A172 (cell line): ENCODE measurements around the gene SURF1. TPM values are rescaled to one million over a fixed set of nuclear protein-coding genes. Genes with fewer than 3 reads are reported as not detected.
A peak's percentile ranks its signal among the peaks of the same experiment; 100 is the strongest.
"Not testable (repeated sequence)": the region's sequence is repeated elsewhere in the genome, so short reads cannot be mapped to it uniquely, and the experiment has no call there.

Source experiments
- DNase-seq: peaks from one replicate; pipeline ENCODE4 v3.0.0-alpha.2; 2015; ENCODE audit warnings: low spot score
- total RNA-seq: library from RNA; depleted of rRNA; stranded (reverse); fragments of >200 nt; shearing (Covaris generic); gene quantifications from 2 replicates; pipeline ENCODE4 v1.2.3, GENCODE V29; 2014; rRNA removed

The SURF1 gene
- total RNA-seq: 74.4 and 75.2 TPM in 2 replicates

- DNase-seq: peak; percentile 48
These were observed at the start of gene SURF1, which contains the start of gene SURF2 for GRCh38 chr9:133356391-133357091. Gene SURF1, minus strand, starts transcription at chr9:133356487. Its CDS starts 34 bp downstream, at chr9:133356453. Gene SURF2, plus strand, starts transcription at chr9:133356550. Its CDS starts 43 bp downstream, at chr9:133356593.

GRCh38 chr9:133405508-133406438, 49.5 kb upstream of the SURF1 start:
- DNase-seq: peak; percentile 56

GRCh38 chr9:133404454-133405002, 48.2 kb upstream of the SURF1 start:
- no peak for DNase-seq

GRCh38 chr9:133403766-133404453, 47.6 kb upstream of the SURF1 start:
- no peak for DNase-seq

GRCh38 chr9:133402689-133403088, 46.4 kb upstream of the SURF1 start:
- no peak for DNase-seq

GRCh38 chr9:133401588-133401987, 45.3 kb upstream of the SURF1 start:
- DNase-seq: no peak

GRCh38 chr9:133400292-133400691, 44.0 kb upstream of the SURF1 start:
- DNase-seq: no peak

- no peak for DNase-seq
These were observed 41.6 kb upstream of the SURF1 start for GRCh38 chr9:133397895-133398294.

GRCh38 chr9:133397370-133397769, 41.1 kb upstream of the SURF1 start:
- DNase-seq: no peak

GRCh38 chr9:133396952-133397351, 40.7 kb upstream of the SURF1 start:
- DNase-seq: no peak

GRCh38 chr9:133394687-133395271, 38.5 kb upstream of the SURF1 start:
- no peak for DNase-seq

- DNase-seq: no peak
These were observed 37.1 kb upstream of the SURF1 start for GRCh38 chr9:133393399-133393798.

GRCh38 chr9:133392308-133392707, 36.0 kb upstream of the SURF1 start:
- DNase-seq: not testable (repeated sequence)

GRCh38 chr9:133391449-133391848, 35.2 kb upstream of the SURF1 start:
- DNase-seq: not testable (repeated sequence)

GRCh38 chr9:133390713-133391112, 34.4 kb upstream of the SURF1 start:
- DNase-seq: no peak

- DNase-seq: no peak
These were observed 33.3 kb upstream of the SURF1 start for GRCh38 chr9:133389562-133389961.

GRCh38 chr9:133389025-133389557, 32.8 kb upstream of the SURF1 start:
- DNase-seq: no peak

GRCh38 chr9:133387680-133388079, 31.4 kb upstream of the SURF1 start:
- DNase-seq: no peak

GRCh38 chr9:133386338-133386737, 30.1 kb upstream of the SURF1 start:
- DNase-seq: no peak

- DNase-seq: no peak
These were observed 29.2 kb upstream of the SURF1 start for GRCh38 chr9:133385452-133385851.

GRCh38 chr9:133384736-133385321, 28.5 kb upstream of the SURF1 start:
- no peak for DNase-seq
